Endothelial cell of umbilical vein (primary cell): ENCODE measurements around the gene PLXNC1.

Experiments used
- FOS ChIP-seq: IDR thresholded peaks from 2 replicates; pipeline ENCODE4 v1.6.1; 2011; ENCODE audit warnings: mild to moderate bottlenecking, low read length, moderate library complexity, borderline replicate concordance; ENCODE audit not compliant: insufficient read depth
- POLR2A ChIP-seq: IDR thresholded peaks from 2 replicates; pipeline ENCODE4 v1.6.1; 2012; ENCODE audit warnings: low read depth, mild to moderate bottlenecking, control low read depth, low read length
- POLR2AphosphoS5 ChIP-seq: IDR thresholded peaks from 2 replicates; pipeline ENCODE4 v1.6.1; 2012; ENCODE audit warnings: low read depth, mild to moderate bottlenecking, control low read depth, low read length, moderate library complexity; ENCODE audit not compliant: insufficient read depth
- TF ChIP-seq, protein P1 (sequence below), 2 donors: IDR thresholded peaks; 1 replicate in 1 of 2; 2 replicates in 1 of 2; pipeline ENCODE4 v1.5.1; 2011; ENCODE audit warnings: low read length in 2 of 2, mild to moderate bottlenecking in 2 of 2, moderate library complexity in 2 of 2, control low read depth in 1 of 2, inconsistent platforms in 1 of 2, low read depth in 1 of 2; ENCODE audit not compliant: insufficient read depth in 1 of 2; ENCODE audit errors: extremely low read depth in 1 of 2
- TF ChIP-seq, protein P2 (sequence below): IDR thresholded peaks from 2 replicates; pipeline ENCODE4 v1.6.1; 2011; ENCODE audit not compliant: insufficient read depth, insufficient read length

DNA sequence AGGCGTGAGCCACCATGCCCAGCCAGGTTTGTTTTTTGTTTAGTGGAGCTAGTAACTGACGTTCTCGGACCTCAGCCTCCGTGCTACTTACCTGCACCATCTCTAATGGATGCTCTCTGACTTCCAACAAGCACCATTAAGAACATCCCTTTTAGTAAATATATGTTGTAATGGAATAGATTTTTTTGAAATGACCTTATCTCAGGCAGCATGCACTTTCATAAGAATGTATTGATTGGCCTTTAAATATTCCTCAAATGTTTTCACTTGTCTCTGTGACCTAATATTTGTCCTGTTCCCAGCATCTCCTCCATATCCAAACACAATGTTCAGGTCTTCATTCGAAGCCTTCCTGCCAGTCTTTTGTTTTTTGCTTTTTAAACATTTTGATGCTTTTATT, 51.7 kb downstream of the PLXNC1 start:
- TF ChIP-seq, protein P1, sequence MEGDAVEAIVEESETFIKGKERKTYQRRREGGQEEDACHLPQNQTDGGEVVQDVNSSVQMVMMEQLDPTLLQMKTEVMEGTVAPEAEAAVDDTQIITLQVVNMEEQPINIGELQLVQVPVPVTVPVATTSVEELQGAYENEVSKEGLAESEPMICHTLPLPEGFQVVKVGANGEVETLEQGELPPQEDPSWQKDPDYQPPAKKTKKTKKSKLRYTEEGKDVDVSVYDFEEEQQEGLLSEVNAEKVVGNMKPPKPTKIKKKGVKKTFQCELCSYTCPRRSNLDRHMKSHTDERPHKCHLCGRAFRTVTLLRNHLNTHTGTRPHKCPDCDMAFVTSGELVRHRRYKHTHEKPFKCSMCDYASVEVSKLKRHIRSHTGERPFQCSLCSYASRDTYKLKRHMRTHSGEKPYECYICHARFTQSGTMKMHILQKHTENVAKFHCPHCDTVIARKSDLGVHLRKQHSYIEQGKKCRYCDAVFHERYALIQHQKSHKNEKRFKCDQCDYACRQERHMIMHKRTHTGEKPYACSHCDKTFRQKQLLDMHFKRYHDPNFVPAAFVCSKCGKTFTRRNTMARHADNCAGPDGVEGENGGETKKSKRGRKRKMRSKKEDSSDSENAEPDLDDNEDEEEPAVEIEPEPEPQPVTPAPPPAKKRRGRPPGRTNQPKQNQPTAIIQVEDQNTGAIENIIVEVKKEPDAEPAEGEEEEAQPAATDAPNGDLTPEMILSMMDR (IDR thresholded peaks at IDR 0.05; ENCODE audit: extremely low read depth in 1 of 2, insufficient read depth in 1 of 2, low read depth in 1 of 2, low read length in 2 of 2), result no peak
- TF ChIP-seq POLR2AphosphoS5 (no peak), FOS (no peak), POLR2A (no peak)
- TF ChIP-seq, protein P2, sequence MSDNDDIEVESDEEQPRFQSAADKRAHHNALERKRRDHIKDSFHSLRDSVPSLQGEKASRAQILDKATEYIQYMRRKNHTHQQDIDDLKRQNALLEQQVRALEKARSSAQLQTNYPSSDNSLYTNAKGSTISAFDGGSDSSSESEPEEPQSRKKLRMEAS, result no peak
